ENCODE results near the gene AOPEP.

The AOPEP gene

GRCh38 chr9:95074632-95075031, 348.1 kb downstream of the AOPEP start:
- H3K4me3 ChIP-seq (ENCODE audit: low read depth, low read length) = no peak overlapping the region
- no peak for TF ChIP-seq CTCF (IDR thresholded peaks at IDR 0.05; ENCODE audit: borderline replicate concordance, insufficient read depth, low read depth, low read length)

- no peak for TF ChIP-seq CTCF (IDR thresholded peaks at IDR 0.05; ENCODE audit: borderline replicate concordance, insufficient read depth, low read depth, low read length)
- H3K4me3 ChIP-seq (ENCODE audit: low read depth, low read length) = no peak overlapping the region
These were observed 349.2 kb downstream of the AOPEP start for GRCh38 chr9:95075700-95076099.

- H3K4me3 ChIP-seq (ENCODE audit: low read depth, low read length) = no peak overlapping the region
- TF ChIP-seq CTCF (IDR thresholded peaks at IDR 0.05; ENCODE audit: borderline replicate concordance, insufficient read depth, low read depth, low read length) = no peak
These were observed 350.2 kb downstream of the AOPEP start for GRCh38 chr9:95076696-95077052.

- no peak for TF ChIP-seq CTCF (IDR thresholded peaks at IDR 0.05; ENCODE audit: borderline replicate concordance, insufficient read depth, low read depth, low read length)
- H3K4me3 ChIP-seq (ENCODE audit: low read depth, low read length) = no peak overlapping the region
These were observed 350.7 kb downstream of the AOPEP start for GRCh38 chr9:95077053-95077765.

- TF ChIP-seq CTCF (IDR thresholded peaks at IDR 0.05; ENCODE audit: borderline replicate concordance, insufficient read depth, low read depth, low read length) = no peak
- H3K4me3 ChIP-seq (ENCODE audit: low read depth, low read length) = no peak overlapping the region
These were observed 351.4 kb downstream of the AOPEP start for GRCh38 chr9:95077766-95078370.

GRCh38 chr9:95078511-95078910, 352.0 kb downstream of the AOPEP start:
- no peak for TF ChIP-seq CTCF (IDR thresholded peaks at IDR 0.05; ENCODE audit: borderline replicate concordance, insufficient read depth, low read depth, low read length)
- no peak overlapping the region for H3K4me3 ChIP-seq (ENCODE audit: low read depth, low read length)

- no peak overlapping the region for H3K4me3 ChIP-seq (ENCODE audit: low read depth, low read length)
- no peak for TF ChIP-seq CTCF (IDR thresholded peaks at IDR 0.05; ENCODE audit: borderline replicate concordance, insufficient read depth, low read depth, low read length)
These were observed 352.4 kb downstream of the AOPEP start for GRCh38 chr9:95078939-95079338.

Data from GM12875 (cell line).